NCI-H2196 treated with DMSO at 0.1 percent for 48 hours (cell line): ENCODE data around the gene PEPD.

Source experiments
- DNase-seq: peaks from one replicate; lab custom pipeline; 2025; ENCODE audit not compliant: unreplicated experiment; lab: John Stamatoyannopoulos, UW

PEPD gene

GRCh38 chr19:33408538-33409434, 112.8 kb downstream of the PEPD start:
- DNase-seq = no peak

GRCh38 chr19:33408116-33408515, 113.5 kb downstream of the PEPD start:
- DNase-seq = no peak

DNA sequence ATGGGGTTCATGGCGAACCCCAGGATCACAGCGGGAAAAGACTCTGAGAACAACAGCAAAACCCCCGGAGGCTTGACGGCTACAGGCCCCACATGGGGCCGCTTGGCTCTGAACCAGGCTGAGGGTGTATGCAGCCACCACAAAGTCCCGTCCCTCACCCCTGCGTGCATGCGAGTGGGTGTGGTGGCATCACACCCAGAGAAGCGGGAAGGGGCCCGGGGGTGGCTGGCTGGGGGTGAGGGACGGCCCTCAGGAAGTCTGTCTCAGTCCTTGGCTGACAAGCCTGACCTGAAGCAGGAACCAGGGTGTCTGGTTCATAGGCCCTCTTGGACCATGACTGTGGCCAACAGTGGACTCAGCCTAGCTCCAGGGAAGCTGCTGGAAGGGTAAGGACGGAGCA, 113.9 kb downstream of the PEPD start:
- DNase-seq = no peak

DNA sequence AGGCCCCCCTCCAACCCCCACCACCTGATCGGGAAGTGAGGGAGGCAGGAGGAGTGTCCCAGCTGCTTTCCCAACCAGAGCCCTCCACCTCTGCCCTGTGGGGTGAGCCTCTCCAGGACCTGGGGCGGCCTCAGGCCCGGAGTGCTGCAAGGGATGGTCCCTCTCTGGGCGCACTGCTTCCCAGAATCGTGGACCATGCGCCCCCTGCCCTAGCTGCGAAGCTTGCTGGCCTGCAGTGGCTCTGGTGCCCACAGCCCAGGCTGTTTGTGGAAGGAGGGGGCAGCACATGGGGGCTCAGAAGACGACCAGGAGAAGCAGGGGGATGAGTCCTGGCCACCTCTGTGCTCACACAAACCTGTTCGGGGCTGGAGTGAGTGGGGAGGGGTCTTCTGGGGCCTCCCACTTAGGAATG, 114.4 kb downstream of the PEPD start:
- DNase-seq = no peak

GRCh38 chr19:33406521-33407139, 115.0 kb downstream of the PEPD start:
- peak; percentile 40 for DNase-seq

DNA sequence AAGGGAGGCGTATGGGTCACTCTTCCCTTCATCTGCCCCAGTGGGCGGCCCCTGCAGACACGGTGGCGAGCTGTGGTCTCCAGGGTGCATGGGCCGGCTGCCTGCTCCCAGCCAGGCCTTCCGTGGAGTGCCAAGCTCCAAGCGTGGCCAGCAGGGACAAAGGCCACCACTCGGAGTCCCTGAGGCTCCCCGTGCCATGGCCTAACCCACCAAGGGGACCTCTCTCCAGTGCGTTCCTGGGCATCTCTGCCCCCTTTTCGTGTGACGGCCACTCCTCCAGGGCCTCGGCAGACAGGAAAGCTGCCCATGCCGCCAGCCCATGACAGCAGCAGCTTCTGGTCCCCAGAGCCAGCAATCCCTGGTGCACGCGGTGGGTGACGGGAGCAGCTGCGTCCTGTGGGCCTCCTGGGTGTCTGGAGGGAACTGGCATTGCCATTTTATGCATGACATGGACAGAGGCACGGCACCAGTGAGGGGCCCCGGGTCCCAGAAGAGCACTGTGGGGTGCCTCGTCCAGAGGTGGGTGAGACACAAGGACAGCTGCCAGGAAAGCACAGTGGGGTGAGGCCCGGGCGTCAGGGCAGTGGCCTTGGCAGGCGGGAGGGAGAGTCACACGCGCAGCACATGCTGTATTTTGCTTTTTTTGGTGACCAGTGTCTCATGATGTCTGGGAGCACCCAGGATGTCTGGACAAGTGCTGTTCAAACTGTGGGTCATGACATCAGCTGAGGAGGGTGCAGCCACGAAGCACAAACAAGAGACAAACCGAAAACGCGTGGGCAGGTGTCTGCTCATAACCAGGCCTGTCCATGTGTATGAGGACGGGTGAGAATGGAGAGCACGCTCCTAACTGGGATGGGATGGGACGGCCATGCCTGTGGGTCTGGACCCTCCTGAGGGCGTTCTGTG, 115.8 kb downstream of the PEPD start:
- DNase-seq = no peak

- no peak for DNase-seq
These were observed 116.4 kb downstream of the PEPD start for GRCh38 chr19:33405254-33405552.

GRCh38 chr19:33404506-33405253, 116.9 kb downstream of the PEPD start:
- DNase-seq = no peak

DNA sequence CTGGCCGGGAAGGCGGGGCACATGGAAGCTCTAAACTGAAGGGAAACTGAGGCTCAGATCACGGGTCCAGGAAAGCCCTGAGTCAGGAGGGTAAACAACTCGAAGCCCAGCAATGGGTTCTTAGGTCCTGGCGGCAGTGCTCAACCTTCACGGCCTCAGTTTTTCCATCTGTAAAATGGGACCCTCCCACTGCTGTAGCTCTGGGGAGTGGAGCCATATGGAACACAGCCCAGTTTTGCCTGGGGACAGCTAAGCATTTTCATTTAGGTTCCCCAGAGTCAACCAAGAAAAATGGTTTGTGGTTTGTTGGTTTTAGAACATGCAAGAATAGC, 117.7 kb downstream of the PEPD start:
- no peak for DNase-seq

DNA sequence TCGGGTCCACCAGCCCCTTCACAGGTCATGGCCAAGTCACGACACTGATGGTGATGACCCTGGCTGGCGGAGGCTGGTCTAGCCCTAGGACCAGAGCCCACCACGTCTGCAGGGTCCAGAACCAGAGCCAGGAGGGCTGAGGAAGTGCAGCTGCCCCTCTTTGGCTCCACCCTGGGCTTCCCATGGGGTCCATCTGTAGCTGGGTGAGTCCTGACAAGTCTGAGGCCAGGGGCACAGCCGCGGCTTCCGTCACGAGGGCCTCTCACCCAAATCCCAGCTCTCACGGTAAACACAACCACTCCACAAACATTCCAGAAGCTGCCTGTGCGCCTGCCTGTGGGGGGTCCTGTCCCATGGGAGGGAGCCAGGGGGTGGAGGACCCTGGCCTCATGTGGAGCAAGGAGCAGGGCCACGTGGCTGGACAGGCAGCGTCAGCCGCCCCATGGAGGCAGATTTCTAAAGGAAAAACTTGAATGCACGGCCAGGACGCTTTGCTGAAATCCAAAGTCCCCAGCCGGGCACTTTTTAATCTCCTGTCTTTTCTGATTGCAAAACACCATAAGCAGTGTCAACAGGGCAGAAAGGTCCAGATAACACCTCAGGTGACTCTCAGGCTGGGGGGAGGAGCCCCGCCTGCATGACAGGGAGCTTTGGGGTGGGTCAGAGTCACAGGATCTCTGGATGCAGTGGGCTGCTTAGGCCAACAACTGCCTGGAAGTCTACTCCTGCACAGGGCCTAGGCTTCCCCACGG, 118.2 kb downstream of the PEPD start:
- DNase-seq = no peak

DNA sequence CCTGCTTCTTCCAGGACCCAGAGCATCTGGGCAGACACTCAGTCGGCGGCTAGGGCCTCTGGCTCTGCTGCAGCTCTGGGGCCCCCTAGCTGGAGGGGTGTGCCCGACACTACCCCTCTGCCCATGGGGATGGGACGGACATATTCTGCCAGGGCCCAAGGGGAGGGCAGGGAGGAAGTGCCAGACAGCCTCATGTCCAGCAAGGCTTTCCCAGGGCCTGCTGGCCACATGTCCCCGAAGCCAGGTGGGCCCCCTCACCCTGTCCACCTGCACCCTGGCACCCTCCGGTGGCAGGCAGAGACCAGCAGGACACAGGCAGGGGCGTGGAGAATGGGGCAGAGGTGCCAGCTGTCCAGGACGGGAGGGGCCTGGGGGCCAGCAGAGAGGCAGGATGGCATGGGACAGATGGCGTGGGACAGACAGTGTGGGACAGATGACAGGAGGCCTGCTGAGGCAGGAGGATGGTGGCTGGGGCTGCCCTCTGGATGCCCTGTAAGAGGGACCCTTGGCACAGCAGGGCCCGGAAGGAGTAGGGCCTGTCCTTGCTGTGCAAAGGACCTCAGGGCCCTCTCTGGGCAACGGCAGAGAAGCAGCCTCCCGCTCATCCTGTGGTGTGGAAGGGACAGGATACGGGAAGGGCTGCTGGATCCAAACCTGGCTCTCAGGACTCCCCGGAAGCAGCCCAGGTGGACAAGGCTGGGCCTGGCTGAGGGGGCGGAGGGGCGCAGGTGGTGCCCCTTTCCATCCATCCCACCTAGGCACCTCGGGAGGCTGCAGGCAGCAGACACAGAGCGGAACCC, 119.0 kb downstream of the PEPD start:
- DNase-seq = no peak

DNA sequence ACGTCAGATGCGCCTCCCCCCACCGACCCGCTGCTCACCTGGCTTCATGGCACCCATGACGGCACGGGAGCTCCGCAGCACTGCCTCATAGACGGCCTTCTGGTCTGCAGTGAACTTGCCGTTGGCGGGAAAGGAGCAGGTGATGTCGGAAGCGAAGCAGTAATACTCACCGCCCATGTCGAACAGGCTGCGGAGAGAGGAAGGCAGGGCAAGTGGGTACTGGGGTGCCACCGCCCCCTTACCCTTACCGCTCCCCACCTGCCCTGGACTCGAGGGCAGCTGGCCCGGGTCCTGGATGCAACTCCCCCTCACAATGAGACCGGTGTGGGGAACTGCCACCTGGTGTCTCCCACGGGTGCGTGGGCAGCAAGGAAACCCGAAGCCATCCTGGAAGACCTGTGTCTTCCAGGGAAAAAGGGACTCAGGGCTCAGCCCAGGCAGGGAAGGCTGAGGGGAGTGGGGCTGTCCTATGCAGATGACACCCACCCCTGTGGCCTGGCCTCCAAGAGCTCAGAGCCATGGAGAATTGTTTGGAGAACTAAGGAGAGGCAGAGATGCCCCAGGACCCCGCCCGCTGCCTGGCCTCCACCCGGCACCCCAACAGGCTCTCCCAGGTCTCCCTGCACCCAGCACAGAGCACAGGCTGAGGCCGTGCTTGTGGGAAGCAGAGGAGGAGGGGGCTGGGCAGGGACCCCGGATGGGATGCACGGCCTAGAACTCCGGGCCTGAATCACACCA, 119.7 kb downstream of the PEPD start:
- no peak for DNase-seq

DNA sequence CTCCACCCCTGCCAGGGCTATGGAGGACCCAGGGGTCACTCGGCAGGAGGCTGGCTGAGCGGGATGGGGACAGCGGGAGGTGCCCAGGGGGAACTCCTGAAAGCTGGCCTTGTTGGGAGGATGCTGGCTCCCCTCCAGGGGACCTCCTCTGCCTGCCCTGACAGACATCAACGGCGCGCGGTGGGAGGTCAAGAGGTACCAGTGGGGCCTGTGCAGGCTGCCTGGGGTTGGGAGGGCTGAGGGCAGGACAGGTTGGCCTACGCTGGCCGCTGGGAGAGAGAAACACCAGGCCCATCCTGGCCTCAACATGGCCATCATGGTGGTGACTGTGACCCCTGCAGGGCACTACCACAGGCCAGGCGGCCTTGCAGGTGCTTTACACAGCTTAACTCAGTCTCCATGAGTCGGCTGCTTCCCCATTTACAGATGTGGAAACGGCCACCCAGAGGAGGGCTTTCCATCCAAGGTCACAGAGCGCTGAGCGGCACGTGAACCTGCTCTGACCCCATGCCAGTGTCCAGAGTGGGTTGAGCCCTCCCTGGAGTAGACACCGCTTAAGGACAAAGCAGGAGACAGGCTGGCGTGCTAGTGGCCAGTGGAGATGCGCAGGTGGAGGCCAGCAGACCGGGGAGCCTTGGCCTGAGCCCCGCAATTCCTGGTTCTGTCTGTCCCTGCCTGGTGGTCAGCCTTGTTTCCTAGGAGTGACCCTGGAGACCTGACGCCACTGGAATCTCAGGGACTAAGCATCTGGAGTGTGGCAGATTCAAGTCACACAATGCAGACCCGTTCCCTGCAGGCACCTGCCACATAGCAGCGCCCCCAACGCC, 120.5 kb downstream of the PEPD start:
- DNase-seq = no peak

- DNase-seq = no peak
These were observed 121.6 kb downstream of the PEPD start for GRCh38 chr19:33399745-33400681.

- no peak for DNase-seq
These were observed 122.4 kb downstream of the PEPD start for GRCh38 chr19:33399081-33399744.

DNA sequence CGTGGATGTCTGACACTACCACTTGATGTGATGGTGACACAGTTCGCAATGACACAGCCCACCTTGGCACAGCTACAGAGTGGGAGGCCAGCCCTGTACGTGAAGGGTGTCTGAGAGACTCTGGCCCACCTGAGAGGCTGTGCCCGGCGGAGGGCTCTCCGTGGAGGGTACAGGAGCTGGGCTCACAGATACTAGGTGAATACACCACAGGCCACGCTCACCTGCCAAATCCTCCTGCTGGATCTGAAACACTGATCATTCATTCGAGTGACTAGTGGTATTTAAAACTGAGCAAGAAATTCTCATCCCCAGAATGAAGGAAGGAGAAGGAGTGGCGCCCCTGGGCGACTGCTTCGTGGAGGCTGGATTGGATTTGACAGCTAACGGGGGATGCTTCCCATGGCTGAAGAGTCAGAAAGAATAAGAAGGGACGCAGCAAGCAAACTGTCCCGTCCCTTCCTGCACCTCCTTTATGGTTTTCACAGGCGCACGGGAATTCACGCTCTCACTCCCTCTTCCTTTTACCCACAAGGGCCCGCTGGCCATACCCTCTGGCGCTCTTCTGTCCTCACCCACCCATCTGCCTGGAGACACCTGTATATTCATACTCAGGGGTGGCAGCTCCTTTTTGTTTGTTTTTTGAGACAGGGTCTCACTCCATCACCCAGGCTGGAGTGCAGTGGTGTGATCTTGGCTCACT, 123.1 kb downstream of the PEPD start:
- DNase-seq = no peak
